Measurements from ENCODE around the gene NDC80.

GRCh38 chr18:2557536-2557935 lies 13.8 kb upstream of the NDC80 start:
- no peak for TF ChIP-seq EZH2 (IDR thresholded peaks at IDR 0.05)
- TF ChIP-seq, protein P1, sequence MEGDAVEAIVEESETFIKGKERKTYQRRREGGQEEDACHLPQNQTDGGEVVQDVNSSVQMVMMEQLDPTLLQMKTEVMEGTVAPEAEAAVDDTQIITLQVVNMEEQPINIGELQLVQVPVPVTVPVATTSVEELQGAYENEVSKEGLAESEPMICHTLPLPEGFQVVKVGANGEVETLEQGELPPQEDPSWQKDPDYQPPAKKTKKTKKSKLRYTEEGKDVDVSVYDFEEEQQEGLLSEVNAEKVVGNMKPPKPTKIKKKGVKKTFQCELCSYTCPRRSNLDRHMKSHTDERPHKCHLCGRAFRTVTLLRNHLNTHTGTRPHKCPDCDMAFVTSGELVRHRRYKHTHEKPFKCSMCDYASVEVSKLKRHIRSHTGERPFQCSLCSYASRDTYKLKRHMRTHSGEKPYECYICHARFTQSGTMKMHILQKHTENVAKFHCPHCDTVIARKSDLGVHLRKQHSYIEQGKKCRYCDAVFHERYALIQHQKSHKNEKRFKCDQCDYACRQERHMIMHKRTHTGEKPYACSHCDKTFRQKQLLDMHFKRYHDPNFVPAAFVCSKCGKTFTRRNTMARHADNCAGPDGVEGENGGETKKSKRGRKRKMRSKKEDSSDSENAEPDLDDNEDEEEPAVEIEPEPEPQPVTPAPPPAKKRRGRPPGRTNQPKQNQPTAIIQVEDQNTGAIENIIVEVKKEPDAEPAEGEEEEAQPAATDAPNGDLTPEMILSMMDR (IDR thresholded peaks at IDR 0.05), result no peak

All from neural progenitor cell (in vitro differentiated cells).